WTC11 (cell line): Measurements from ENCODE around the gene CMTM4.

Source experiments
- CREB1 ChIP-seq: sonication (generic); formaldehyde crosslinking; IDR thresholded peaks from 2 replicates; pipeline ENCODE4 v1.8.0; 2023; ENCODE audit warnings: mild to moderate bottlenecking, missing genetic modification reagents
- IRF2 ChIP-seq: sonication (generic); formaldehyde crosslinking; IDR thresholded peaks from 2 replicates; pipeline ENCODE4 v1.8.0; 2022; ENCODE audit warnings: low read depth, missing genetic modification reagents, borderline replicate concordance
- JUN ChIP-seq: sonication (generic); formaldehyde crosslinking; IDR thresholded peaks from 2 replicates; pipeline ENCODE4 v1.8.0; 2023; ENCODE audit warnings: mild to moderate bottlenecking, missing genetic modification reagents
- NFYB ChIP-seq: sonication (generic); formaldehyde crosslinking; conservative IDR thresholded peaks from 2 replicates; pipeline ENCODE4 v1.8.0; 2022; ENCODE audit warnings: low read depth, missing genetic modification reagents
- NR2C2 ChIP-seq: sonication (generic); formaldehyde crosslinking; IDR thresholded peaks from 2 replicates; pipeline ENCODE4 v1.8.0; 2022; ENCODE audit warnings: mild to moderate bottlenecking, missing genetic modification reagents
- TEAD4 ChIP-seq: sonication (generic); formaldehyde crosslinking; IDR thresholded peaks from 2 replicates; pipeline ENCODE4 v1.8.0; 2022; ENCODE audit warnings: mild to moderate bottlenecking, missing genetic modification reagents
- ZNF138 ChIP-seq: sonication (generic); formaldehyde crosslinking; conservative IDR thresholded peaks from 2 replicates; pipeline ENCODE4 v1.8.1; 2022; ENCODE audit warnings: mild to moderate bottlenecking, moderate library complexity, missing genetic modification reagents
- TF ChIP-seq, protein P1 (sequence below): fragments of 200-600 bp; IDR thresholded peaks from 2 replicates; pipeline ENCODE4 v1.8.0; 2022; ENCODE audit warnings: antibody characterized with exemption
- TF ChIP-seq, protein P2 (sequence below): sonication (generic); formaldehyde crosslinking; IDR thresholded peaks from 2 replicates; pipeline ENCODE4 v1.8.0; 2023; ENCODE audit warnings: mild to moderate bottlenecking, missing genetic modification reagents
- TF ChIP-seq, protein P3 (sequence below): sonication (generic); formaldehyde crosslinking; IDR thresholded peaks from 2 replicates; pipeline ENCODE4 v1.8.0; 2022; ENCODE audit warnings: mild to moderate bottlenecking, missing genetic modification reagents
- TF ChIP-seq, protein P4 (sequence below): sonication (generic); formaldehyde crosslinking; IDR thresholded peaks from 2 replicates; pipeline ENCODE4 v1.8.1; 2023; ENCODE audit warnings: mild to moderate bottlenecking, moderate library complexity, missing genetic modification reagents
- TF ChIP-seq, protein P5 (sequence below): sonication (generic); formaldehyde crosslinking; IDR thresholded peaks from 2 replicates; pipeline ENCODE4 v1.8.1; 2022; ENCODE audit warnings: low read depth, mild to moderate bottlenecking, moderate library complexity, missing genetic modification reagents, borderline replicate concordance

DNA sequence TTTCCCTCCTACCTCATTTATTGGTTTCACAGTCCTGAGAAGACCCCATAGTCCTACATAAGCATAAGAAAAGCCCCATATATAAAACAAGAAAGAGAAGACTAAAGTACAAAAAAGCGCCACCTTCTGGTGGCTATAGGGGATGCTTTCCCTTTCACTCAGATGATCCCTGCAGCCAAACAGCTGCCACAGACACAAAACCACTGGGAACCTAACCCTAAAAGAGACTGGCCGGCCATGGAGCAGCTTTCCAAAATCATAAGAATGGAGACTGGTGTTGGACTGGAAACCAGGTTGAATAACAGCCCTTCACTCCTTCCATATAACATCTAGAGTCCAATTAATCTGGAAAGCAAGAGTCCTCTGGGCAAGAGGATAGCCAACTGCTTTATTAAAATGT lies 43.5 kb upstream of the CMTM4 start:
- TF ChIP-seq, protein P1, sequence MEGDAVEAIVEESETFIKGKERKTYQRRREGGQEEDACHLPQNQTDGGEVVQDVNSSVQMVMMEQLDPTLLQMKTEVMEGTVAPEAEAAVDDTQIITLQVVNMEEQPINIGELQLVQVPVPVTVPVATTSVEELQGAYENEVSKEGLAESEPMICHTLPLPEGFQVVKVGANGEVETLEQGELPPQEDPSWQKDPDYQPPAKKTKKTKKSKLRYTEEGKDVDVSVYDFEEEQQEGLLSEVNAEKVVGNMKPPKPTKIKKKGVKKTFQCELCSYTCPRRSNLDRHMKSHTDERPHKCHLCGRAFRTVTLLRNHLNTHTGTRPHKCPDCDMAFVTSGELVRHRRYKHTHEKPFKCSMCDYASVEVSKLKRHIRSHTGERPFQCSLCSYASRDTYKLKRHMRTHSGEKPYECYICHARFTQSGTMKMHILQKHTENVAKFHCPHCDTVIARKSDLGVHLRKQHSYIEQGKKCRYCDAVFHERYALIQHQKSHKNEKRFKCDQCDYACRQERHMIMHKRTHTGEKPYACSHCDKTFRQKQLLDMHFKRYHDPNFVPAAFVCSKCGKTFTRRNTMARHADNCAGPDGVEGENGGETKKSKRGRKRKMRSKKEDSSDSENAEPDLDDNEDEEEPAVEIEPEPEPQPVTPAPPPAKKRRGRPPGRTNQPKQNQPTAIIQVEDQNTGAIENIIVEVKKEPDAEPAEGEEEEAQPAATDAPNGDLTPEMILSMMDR = peak; percentile 61
- TF ChIP-seq IRF2 (CRISPR knock-in tag) (no peak), JUN (no peak), ZNF138 (no peak), NFYB (CRISPR knock-in tag) (no peak), TEAD4 (CRISPR knock-in tag) (no peak), NR2C2 (CRISPR knock-in tag) (no peak), CREB1 (CRISPR knock-in tag) (no peak)
- TF ChIP-seq, protein P2, sequence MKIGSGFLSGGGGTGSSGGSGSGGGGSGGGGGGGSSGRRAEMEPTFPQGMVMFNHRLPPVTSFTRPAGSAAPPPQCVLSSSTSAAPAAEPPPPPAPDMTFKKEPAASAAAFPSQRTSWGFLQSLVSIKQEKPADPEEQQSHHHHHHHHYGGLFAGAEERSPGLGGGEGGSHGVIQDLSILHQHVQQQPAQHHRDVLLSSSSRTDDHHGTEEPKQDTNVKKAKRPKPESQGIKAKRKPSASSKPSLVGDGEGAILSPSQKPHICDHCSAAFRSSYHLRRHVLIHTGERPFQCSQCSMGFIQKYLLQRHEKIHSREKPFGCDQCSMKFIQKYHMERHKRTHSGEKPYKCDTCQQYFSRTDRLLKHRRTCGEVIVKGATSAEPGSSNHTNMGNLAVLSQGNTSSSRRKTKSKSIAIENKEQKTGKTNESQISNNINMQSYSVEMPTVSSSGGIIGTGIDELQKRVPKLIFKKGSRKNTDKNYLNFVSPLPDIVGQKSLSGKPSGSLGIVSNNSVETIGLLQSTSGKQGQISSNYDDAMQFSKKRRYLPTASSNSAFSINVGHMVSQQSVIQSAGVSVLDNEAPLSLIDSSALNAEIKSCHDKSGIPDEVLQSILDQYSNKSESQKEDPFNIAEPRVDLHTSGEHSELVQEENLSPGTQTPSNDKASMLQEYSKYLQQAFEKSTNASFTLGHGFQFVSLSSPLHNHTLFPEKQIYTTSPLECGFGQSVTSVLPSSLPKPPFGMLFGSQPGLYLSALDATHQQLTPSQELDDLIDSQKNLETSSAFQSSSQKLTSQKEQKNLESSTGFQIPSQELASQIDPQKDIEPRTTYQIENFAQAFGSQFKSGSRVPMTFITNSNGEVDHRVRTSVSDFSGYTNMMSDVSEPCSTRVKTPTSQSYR (CRISPR knock-in tag) = no peak
- TF ChIP-seq, protein P3, sequence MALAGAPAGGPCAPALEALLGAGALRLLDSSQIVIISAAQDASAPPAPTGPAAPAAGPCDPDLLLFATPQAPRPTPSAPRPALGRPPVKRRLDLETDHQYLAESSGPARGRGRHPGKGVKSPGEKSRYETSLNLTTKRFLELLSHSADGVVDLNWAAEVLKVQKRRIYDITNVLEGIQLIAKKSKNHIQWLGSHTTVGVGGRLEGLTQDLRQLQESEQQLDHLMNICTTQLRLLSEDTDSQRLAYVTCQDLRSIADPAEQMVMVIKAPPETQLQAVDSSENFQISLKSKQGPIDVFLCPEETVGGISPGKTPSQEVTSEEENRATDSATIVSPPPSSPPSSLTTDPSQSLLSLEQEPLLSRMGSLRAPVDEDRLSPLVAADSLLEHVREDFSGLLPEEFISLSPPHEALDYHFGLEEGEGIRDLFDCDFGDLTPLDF = no peak
- TF ChIP-seq, protein P4, sequence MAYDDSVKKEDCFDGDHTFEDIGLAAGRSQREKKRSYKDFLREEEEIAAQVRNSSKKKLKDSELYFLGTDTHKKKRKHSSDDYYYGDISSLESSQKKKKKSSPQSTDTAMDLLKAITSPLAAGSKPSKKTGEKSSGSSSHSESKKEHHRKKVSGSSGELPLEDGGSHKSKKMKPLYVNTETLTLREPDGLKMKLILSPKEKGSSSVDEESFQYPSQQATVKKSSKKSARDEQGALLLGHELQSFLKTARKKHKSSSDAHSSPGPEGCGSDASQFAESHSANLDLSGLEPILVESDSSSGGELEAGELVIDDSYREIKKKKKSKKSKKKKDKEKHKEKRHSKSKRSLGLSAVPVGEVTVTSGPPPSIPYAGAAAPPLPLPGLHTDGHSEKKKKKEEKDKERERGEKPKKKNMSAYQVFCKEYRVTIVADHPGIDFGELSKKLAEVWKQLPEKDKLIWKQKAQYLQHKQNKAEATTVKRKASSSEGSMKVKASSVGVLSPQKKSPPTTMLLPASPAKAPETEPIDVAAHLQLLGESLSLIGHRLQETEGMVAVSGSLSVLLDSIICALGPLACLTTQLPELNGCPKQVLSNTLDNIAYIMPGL (CRISPR knock-in tag) = no peak
- TF ChIP-seq, protein P5, sequence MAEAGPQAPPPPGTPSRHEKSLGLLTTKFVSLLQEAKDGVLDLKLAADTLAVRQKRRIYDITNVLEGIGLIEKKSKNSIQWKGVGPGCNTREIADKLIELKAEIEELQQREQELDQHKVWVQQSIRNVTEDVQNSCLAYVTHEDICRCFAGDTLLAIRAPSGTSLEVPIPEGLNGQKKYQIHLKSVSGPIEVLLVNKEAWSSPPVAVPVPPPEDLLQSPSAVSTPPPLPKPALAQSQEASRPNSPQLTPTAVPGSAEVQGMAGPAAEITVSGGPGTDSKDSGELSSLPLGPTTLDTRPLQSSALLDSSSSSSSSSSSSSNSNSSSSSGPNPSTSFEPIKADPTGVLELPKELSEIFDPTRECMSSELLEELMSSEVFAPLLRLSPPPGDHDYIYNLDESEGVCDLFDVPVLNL (CRISPR knock-in tag) = no peak
